Measurements from ENCODE around the gene EFHD2.

Gene EFHD2

DNA sequence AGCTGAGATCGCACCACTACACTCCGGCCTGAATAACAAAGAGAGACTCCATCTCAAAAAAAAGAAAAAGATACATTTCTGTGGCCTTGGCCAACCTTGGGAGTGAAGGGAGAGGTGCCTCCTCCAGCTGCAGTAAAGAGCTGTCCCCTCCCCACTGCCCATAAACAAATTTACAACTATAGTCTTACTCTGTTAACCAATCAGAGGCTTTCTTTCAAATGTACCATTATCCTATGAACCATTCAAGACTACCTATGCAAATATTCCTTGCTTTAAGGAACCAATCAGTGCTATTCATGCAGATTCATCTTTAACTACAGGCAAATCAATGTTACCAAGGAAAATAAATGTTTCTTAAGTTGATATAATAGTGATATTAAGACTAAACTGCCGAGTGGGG lies 67.2 kb downstream of the EFHD2 start:
- no peak for DNase-seq (ENCODE audit: low read depth in 2 of 2)

GRCh38 chr1:15477646-15478212 lies 68.0 kb downstream of the EFHD2 start:
- DNase-seq (ENCODE audit: low read depth in 2 of 2), result no peak
